Pancreas (tissue), 10 donors: ENCODE measurements around the gene LTB4R2. TPM values are rescaled to one million over a fixed set of nuclear protein-coding genes. Genes with fewer than 3 reads are reported as not detected.

Experiments
- ATAC-seq, 4 donors: fragments of 200-7000 bp; cut with Tn5 transposase; one replicate each; pipeline versions ENCODE4 v1.8.0 to v1.9.1; 2020; ENCODE audit warnings: mild to moderate bottlenecking in 4 of 4, moderate library complexity in 4 of 4
- DNase-seq, 6 donors: peaks; one replicate each; pipeline ENCODE4 v3.0.0-alpha.2; 2020
- FAIRE-seq: peaks from 2 replicates; lab custom pipeline; 2012; peaks lifted over from hg19 to GRCh38; lab: Jason Lieb, UNC
- H3K27ac ChIP-seq, 4 donors: fragments of 200-600 bp; sonication (generic); 1 replicate in 3 of 4; 2 replicates in 1 of 4; pipeline versions ENCODE4 v1.5.0 to v1.8.0; 2020
- H3K27me3 ChIP-seq, 4 donors: fragments of 200-600 bp; one replicate each; pipeline ENCODE4 v1.8.0; 2021
- H3K36me3 ChIP-seq, 3 donors: fragments of 200-600 bp; sonication (generic) in 1 of 3; one replicate each; pipeline versions ENCODE4 v1.5.0 to v1.8.0; 2020 to 2021
- H3K4me1 ChIP-seq, 3 donors: fragments of 200-600 bp; one replicate each; pipeline ENCODE4 v1.8.0; 2021
- H3K4me3 ChIP-seq, 4 donors: fragments of 200-600 bp; sonication (generic) in 2 of 4; one replicate each; pipeline versions ENCODE4 v1.5.0 to v1.8.0; 2020 to 2021
- H3K9me3 ChIP-seq, 4 donors: fragments of 200-600 bp; one replicate each; pipeline ENCODE4 v1.8.0; 2021
- WGBS, 2 donors: extraction: QIAGEN DNeasy Blood & Tissue Kit; methylation state at CpG; one replicate each; pipeline ENCODE4 v1.1.7; 2013; 5-methylcytosine and 5-hydroxymethylcytosine counted together
- intact Hi-C, 3 donors: fragments of 100-400 bp; cut with DNase I; formaldehyde crosslinking; loops; one replicate each; pipeline versions ENCODE4 v1.11.1 to v1.14.2; 2022
- polyA plus RNA-seq, 2 donors: library from polyadenylated mRNA; stranded (reverse); fragments of 200-250 nt; gene quantifications; one replicate each; pipeline ENCODE4 v1.2.3, GENCODE V29; 2013
- total RNA-seq, 6 donors: library from RNA; stranded (reverse); fragmentation: NEBNext Ultra II Directional in 4 of 6; extraction: Animal tissue kit (Norgen Biotek cat#: 25700) in 4 of 6; gene quantifications; one replicate each; pipeline versions ENCODE4 v1.2.1 to v1.2.4, GENCODE V29; 2021 to 2023
- TF ChIP-seq, protein P1 (sequence below), 4 donors: fragments of 200-600 bp; sonication (generic) in 3 of 4; IDR thresholded peaks; one replicate each; pipeline versions ENCODE4 v1.5.0 to v1.8.0; 2021; ENCODE audit warnings: antibody characterized with exemption in 4 of 4
- donor health status: healthy with polysubstance abuse.
- donor health status: DM: no; HTN: no; CAD: no; lungs with moderate emphysema.
- donor health status: DM: no; HTN: no; CAD: no.
- donor health status: control.
- donor health status: control.
- donor health status: Bipolar disorder and iron deficiency.
- donor health status: DM: yes; HTN: yes; CAD: no.
- donor health status: DM: no; HTN: no; CAD: no.
- donor health status: DM: no; HTN: no; CAD: no.
- donor health status: DM: yes; HTN: yes; CAD: no.

Gene LTB4R2
- total and polyA plus RNA-seq, 8 donors = 0.73 to 3.1 (median 2.2) TPM

DNA sequence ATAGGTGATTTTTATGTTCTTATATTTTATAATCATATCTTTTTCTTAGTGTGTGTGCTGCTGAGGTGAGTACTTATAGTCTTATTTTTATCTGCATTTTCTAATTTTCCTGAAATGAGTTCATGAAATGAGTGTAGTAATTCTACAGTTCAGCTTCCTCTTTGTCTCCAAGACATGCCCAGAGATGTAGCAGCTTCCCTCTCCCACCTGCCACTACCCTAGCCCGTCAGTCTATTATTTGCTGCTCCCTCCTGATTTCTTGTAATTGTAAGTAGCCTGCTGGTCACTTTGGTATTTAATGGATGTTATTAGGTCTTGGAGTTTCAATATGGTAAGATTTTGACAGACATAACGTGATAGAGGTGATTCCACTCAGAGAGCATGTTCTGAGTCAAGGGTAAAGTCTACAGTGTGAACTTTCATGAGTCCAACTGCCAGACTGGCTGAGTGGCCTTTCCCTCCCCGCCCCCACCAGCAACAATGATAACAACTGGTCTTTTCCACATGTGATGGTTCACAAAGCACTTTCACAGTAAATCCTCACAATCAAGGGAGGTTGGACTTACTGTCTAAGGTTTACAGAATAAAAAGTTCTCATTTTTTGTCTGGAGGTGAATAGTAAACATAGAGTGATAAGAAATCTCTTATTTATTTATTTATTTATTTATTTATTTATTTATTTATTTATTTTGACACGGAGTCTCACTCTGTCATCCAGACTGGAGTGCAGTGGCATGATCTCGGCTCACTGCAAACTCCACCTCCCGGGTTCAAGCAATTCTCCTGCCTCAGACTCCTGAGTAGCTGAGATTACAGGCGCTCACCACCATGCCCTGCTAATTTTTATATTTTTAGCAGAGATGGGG lies 34.1 kb downstream of the LTB4R2 start:
- TF ChIP-seq, protein P1, sequence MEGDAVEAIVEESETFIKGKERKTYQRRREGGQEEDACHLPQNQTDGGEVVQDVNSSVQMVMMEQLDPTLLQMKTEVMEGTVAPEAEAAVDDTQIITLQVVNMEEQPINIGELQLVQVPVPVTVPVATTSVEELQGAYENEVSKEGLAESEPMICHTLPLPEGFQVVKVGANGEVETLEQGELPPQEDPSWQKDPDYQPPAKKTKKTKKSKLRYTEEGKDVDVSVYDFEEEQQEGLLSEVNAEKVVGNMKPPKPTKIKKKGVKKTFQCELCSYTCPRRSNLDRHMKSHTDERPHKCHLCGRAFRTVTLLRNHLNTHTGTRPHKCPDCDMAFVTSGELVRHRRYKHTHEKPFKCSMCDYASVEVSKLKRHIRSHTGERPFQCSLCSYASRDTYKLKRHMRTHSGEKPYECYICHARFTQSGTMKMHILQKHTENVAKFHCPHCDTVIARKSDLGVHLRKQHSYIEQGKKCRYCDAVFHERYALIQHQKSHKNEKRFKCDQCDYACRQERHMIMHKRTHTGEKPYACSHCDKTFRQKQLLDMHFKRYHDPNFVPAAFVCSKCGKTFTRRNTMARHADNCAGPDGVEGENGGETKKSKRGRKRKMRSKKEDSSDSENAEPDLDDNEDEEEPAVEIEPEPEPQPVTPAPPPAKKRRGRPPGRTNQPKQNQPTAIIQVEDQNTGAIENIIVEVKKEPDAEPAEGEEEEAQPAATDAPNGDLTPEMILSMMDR (IDR thresholded peaks at IDR 0.05) = no peak
- Histone ChIP-seq H3K4me1 (peaks cover 0 to 1% (median 0%) of the 10 kb centered on the region in 3 donors), H3K4me3 (no peak overlapping the region), H3K27me3 (no peaks in the 10 kb centered on the region), H3K27ac (no peak overlapping the region), H3K9me3 (no peaks in the 10 kb centered on the region), H3K36me3 (no peaks in the 10 kb centered on the region)
- FAIRE-seq = no peak
- WGBS, 2 donors = 53 to 55% methylated on average over 7 of the region's 7 CpGs
- no peak for ATAC-seq
- DNase-seq = no peak
- intact Hi-C loops = no loop called here

DNA sequence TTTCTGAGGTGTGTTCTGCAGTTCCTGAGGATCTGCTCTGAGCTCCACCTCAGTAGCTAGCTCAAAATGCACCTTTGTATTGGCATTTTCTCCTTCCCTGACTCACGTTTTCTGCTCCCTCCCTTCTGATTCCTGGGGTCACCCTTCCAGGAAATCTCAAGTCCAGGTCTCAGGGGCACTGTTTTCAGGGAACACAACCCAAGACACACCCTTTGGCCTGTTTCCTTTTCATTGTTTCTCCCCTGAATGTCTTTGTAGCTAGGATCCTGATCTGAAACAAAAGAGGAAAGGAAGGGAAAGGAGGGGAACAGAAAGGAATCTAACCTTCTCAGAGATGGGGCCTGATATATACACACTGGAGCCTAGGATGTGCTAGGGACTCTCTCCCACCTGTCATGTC lies 37.2 kb downstream of the LTB4R2 start:
- 53 to 73% methylated on average over 1 of the region's 1 CpG for WGBS, 2 donors
- intact Hi-C loops = no loop called here
- no peak for FAIRE-seq
- no peaks in the 10 kb centered on the region for H3K27me3 ChIP-seq
- H3K4me1 ChIP-seq = no peaks in the 10 kb centered on the region
- H3K27ac ChIP-seq = no peak overlapping the region
- no peak for DNase-seq
- no peak overlapping the region for H3K4me3 ChIP-seq
- no peak for ATAC-seq
- H3K9me3 ChIP-seq = no peaks in the 10 kb centered on the region
- TF ChIP-seq, protein P1 (IDR thresholded peaks at IDR 0.05) = no peak
- no peaks in the 10 kb centered on the region for H3K36me3 ChIP-seq

DNA sequence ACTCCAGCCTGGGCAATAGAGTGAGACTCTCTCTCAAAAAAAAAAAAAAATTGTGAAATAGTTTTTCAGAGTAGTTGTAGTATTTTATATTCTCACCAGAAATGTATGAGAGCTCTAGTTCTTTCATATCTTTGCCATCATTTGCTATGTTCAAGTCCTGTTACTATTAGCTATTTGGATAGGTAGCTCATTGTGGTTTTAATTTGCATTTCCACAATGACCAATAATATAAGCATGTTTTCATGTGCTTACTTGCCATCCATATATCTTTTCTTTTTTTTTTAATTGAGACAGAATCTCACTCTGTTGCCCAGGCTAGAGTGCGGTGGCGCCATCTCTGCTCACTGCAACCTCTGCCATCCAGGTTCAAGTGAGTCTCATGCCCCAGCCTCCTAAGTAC lies 38.2 kb downstream of the LTB4R2 start:
- ATAC-seq (no peak), FAIRE-seq (no peak)
- TF ChIP-seq, protein P1 (IDR thresholded peaks at IDR 0.05) = no peak

DNA sequence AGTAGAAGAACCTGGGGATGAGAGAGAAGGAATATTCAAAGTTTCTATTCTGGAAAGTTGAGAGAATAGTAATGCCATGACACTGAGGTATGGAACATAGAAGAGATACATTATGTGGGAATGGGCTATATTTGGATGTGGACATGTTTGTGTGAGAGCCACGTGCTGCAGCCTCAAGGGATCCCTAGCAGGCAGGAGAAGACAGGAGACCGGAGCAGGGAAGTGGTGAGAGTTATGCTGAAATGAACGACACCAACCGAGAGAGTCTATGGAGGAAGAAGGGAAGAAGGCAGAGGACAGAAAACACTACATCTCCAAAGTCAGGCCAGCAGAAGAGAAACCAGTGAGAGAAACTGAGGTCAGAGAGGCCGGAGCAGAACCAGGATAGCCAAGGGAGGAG lies 39.8 kb downstream of the LTB4R2 start:
- no peaks in the 10 kb centered on the region for H3K27me3 ChIP-seq
- FAIRE-seq = no peak
- no peak for ATAC-seq
- WGBS, 2 donors = 67 to 79% methylated on average over 5 of the region's 5 CpGs
- TF ChIP-seq, protein P1 (IDR thresholded peaks at IDR 0.05) = no peak
- H3K4me3 ChIP-seq = no peak overlapping the region
- H3K9me3 ChIP-seq = no peaks in the 10 kb centered on the region
- no peaks in the 10 kb centered on the region for H3K36me3 ChIP-seq
- H3K4me1 ChIP-seq = no peaks in the 10 kb centered on the region
- intact Hi-C loops = no loop called here
- no peak for DNase-seq
- no peak overlapping the region for H3K27ac ChIP-seq

More for the DNA sequence above, 38.2 kb downstream of the LTB4R2 start:
- Histone ChIP-seq H3K4me3 (no peak overlapping the region), H3K36me3 (no peaks in the 10 kb centered on the region), H3K4me1 (no peaks in the 10 kb centered on the region), H3K27me3 (no peaks in the 10 kb centered on the region), H3K9me3 (no peaks in the 10 kb centered on the region), H3K27ac (no peak overlapping the region)
- intact Hi-C loops = no loop called here
- 93 to 95% methylated on average over 2 of the region's 2 CpGs for WGBS, 2 donors
- DNase-seq = no peak

DNA sequence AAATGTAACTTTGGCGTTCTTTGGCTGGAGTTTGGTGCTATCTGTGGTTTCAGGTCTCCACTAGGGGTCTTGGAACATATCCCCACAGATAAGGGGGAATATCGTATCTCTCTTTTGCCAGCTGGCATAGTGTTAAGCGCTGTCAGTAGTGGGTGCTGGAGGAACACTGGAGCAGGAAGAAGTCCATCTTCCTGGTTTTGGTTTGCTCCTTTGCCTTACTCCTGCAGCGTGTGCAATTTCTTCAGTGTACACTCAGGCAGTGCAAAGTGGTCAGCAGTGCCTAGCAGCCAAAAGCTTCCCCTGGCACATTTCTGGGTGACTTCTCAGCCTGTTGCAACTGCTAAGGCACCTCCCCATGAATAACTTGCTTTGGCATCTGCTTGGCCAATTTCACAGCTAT lies 41.6 kb downstream of the LTB4R2 start:
- Histone ChIP-seq H3K27ac (no peak overlapping the region), H3K27me3 (no peaks in the 10 kb centered on the region), H3K9me3 (no peaks in the 10 kb centered on the region), H3K4me1 (no peaks in the 10 kb centered on the region), H3K36me3 (no peaks in the 10 kb centered on the region), H3K4me3 (no peak overlapping the region)
- TF ChIP-seq, protein P1 (IDR thresholded peaks at IDR 0.05) = no peak
- DNase-seq (no peak), FAIRE-seq (no peak), ATAC-seq (peak in 3 of 4 donors; percentile 53 to 60 (median 56))
- intact Hi-C loops = no loop called here
- WGBS, 2 donors = 20 to 26% methylated on average over 4 of the region's 4 CpGs
